Ishikawa (cell line): ENCODE data around the gene TNFRSF8.

Experiments
- CEBPB ChIP-seq: IDR thresholded peaks from 2 replicates; pipeline ENCODE4 v1.6.1; 2012
- CREB1 ChIP-seq: IDR thresholded peaks from 2 replicates; pipeline ENCODE4 v1.6.1; 2012; ENCODE audit warnings: low read depth
- EGR1 ChIP-seq: IDR thresholded peaks from 2 replicates; pipeline ENCODE4 v1.6.1; 2012
- EP300 ChIP-seq: IDR thresholded peaks from 2 replicates; pipeline ENCODE4 v1.6.1; 2012; ENCODE audit warnings: borderline replicate concordance
- FOXM1 ChIP-seq: IDR thresholded peaks from 2 replicates; pipeline ENCODE4 v1.6.1; 2012; ENCODE audit warnings: low read depth, borderline replicate concordance
- MAX ChIP-seq: IDR thresholded peaks from 2 replicates; pipeline ENCODE4 v1.6.1; 2012
- NFIC ChIP-seq: IDR thresholded peaks from 2 replicates; pipeline ENCODE4 v1.6.1; 2012
- RAD21 ChIP-seq: IDR thresholded peaks from 2 replicates; pipeline ENCODE4 v1.6.1; 2012; ENCODE audit warnings: low read depth
- REST ChIP-seq: IDR thresholded peaks from 2 replicates; pipeline ENCODE4 v1.6.1; 2012; ENCODE audit warnings: low read depth, mild to moderate bottlenecking
- TAF1 ChIP-seq: IDR thresholded peaks from 2 replicates; pipeline ENCODE4 v1.6.1; 2012; ENCODE audit warnings: low read depth, mild to moderate bottlenecking
- TCF12 ChIP-seq: IDR thresholded peaks from 2 replicates; pipeline ENCODE4 v1.6.1; 2012; ENCODE audit warnings: low read depth
- TEAD4 ChIP-seq: IDR thresholded peaks from 2 replicates; pipeline ENCODE4 v1.6.1; 2012
- USF1 ChIP-seq: IDR thresholded peaks from 2 replicates; pipeline ENCODE4 v1.6.1; 2012
- YY1 ChIP-seq: IDR thresholded peaks from 2 replicates; pipeline ENCODE4 v1.6.1; 2012; ENCODE audit warnings: low read depth
- ZBTB7A ChIP-seq: IDR thresholded peaks from 2 replicates; pipeline ENCODE4 v1.6.1; 2012; ENCODE audit warnings: low read depth

Gene TNFRSF8

GRCh38 chr1:12180315-12180714 is 117.2 kb downstream of the TNFRSF8 start:
- no peak for TF ChIP-seq CREB1
- no peak for TF ChIP-seq MAX
- no peak for TF ChIP-seq TCF12
- TF ChIP-seq USF1 = no peak

- no peak for TF ChIP-seq CREB1
- no peak for TF ChIP-seq NFIC
- TF ChIP-seq REST = no peak
Observed at GRCh38 chr1:12180903-12181302, 117.8 kb downstream of the TNFRSF8 start.

GRCh38 chr1:12181568-12181967 is 118.5 kb downstream of the TNFRSF8 start:
- TF ChIP-seq CEBPB = no peak
- no peak for TF ChIP-seq FOXM1
- no peak for TF ChIP-seq REST
- no peak for TF ChIP-seq TAF1
- TF ChIP-seq TCF12 = no peak
- TF ChIP-seq ZBTB7A = no peak
- TF ChIP-seq EP300 = no peak
- no peak for TF ChIP-seq TEAD4
- TF ChIP-seq EGR1 = no peak
- TF ChIP-seq RAD21 = no peak
- TF ChIP-seq CREB1 = no peak
- TF ChIP-seq YY1 = no peak
- no peak for TF ChIP-seq MAX
- TF ChIP-seq NFIC = no peak
- TF ChIP-seq USF1 = no peak

GRCh38 chr1:12182410-12182984 is 119.4 kb downstream of the TNFRSF8 start:
- TF ChIP-seq EGR1 (no peak), TCF12 (no peak), RAD21 (no peak)

- TF ChIP-seq FOXM1 (no peak), RAD21 (no peak), YY1 (no peak), EGR1 (no peak), CREB1 (no peak), TEAD4 (no peak), TCF12 (no peak), EP300 (no peak), REST (no peak), MAX (no peak), ZBTB7A (no peak), TAF1 (no peak), NFIC (no peak), USF1 (no peak), CEBPB (no peak)
Observed at GRCh38 chr1:12183095-12183794, 120.1 kb downstream of the TNFRSF8 start.
